Activated naive CD8-positive, alpha-beta T cell (primary cell): ENCODE measurements around the gene SPATA24.

Experiments
- H3K27ac Mint-ChIP-seq: one replicate; pipeline ENCODE4 v1.8.0; 2021; ENCODE audit warnings: mixed read lengths
- H3K27me3 Mint-ChIP-seq: one replicate; pipeline ENCODE4 v1.8.0; 2021; ENCODE audit warnings: mixed read lengths
- H3K36me3 Mint-ChIP-seq: one replicate; pipeline ENCODE4 v1.8.0; 2021; ENCODE audit warnings: mixed read lengths
- H3K4me1 Mint-ChIP-seq: one replicate; pipeline ENCODE4 v1.8.0; 2021; ENCODE audit warnings: low read depth, mixed read lengths
- H3K4me3 Mint-ChIP-seq: one replicate; pipeline ENCODE4 v1.8.0; 2021; ENCODE audit warnings: mild to moderate bottlenecking, mixed read lengths
- H3K9me3 Mint-ChIP-seq: one replicate; pipeline ENCODE4 v1.8.0; 2021; ENCODE audit warnings: low read depth, mixed read lengths

The SPATA24 gene

GRCh38 chr5:139384591-139385051, 19.3 kb downstream of the SPATA24 start:
- peaks cover 32% of the 10 kb centered on the region for H3K4me1 Mint-ChIP-seq
- H3K36me3 Mint-ChIP-seq, result no peaks in the 10 kb centered on the region
- H3K4me3 Mint-ChIP-seq, result peak overlapping the region; percentile 84
- H3K27ac Mint-ChIP-seq, result peak overlapping the region; percentile 79
- H3K9me3 Mint-ChIP-seq, result no peaks in the 10 kb centered on the region
- no peaks in the 10 kb centered on the region for H3K27me3 Mint-ChIP-seq

- Mint-ChIP-seq H3K4me3 (no peak overlapping the region), H3K27ac (peak overlapping the region; percentile 79)
Measured at GRCh38 chr5:139383993-139384590, 19.8 kb downstream of the SPATA24 start.

DNA sequence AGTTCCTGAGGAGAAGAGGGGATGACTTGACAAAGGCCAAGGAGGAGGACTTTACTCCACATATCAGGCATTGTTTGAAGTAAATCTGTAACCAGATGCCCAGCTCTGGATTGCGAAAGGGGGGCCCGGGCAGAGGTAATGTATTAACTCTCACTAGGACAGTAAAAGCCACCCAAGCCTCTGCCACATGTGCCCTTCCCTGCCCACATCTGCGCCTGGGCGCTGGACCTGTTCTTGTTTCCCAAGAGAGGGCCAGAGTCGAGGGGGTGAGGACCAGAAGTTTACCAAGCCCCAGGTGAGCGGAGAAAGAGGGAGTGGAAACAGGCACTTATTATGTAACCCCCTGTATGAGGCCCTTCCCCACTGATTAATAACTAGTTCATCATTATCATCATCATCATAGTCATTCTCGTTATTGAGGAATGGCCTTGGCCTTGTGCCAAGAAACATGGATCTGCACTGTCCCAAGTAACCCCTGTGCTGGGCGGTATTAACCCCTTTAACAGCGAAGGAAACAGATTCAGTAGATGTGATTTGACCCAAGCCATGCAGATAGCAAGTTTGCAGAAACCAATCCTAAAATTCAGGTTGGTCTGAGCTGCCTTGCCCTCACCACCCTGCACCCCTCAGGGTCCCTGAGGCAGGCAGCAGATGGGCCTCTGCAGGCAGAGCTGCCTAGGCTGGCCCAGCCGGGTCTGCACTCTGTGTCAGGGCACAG, 20.5 kb downstream of the SPATA24 start, which contains the start of gene SLC23A1:
Gene SLC23A1, minus strand, starts transcription at position 23 of the 718 bp plus-strand sequence. CDS start 44 bp downstream, outside the sequence.
- peak within 1 kb of the TSS; percentile 30 for H3K4me3 Mint-ChIP-seq
- no peaks in the 10 kb centered on the region for H3K36me3 Mint-ChIP-seq
- no peaks in the 10 kb centered on the region for H3K9me3 Mint-ChIP-seq
- no peaks in the 10 kb centered on the region for H3K27me3 Mint-ChIP-seq
- peaks cover 25% of the 10 kb centered on the region for H3K4me1 Mint-ChIP-seq
- no peak within 1 kb of the TSS for H3K27ac Mint-ChIP-seq

More at GRCh38 chr5:139383993-139384590, 19.8 kb downstream of the SPATA24 start:
- peaks cover 28% of the 10 kb centered on the region for H3K4me1 Mint-ChIP-seq
- H3K36me3 Mint-ChIP-seq, result no peaks in the 10 kb centered on the region
- no peaks in the 10 kb centered on the region for H3K27me3 Mint-ChIP-seq
- H3K9me3 Mint-ChIP-seq, result no peaks in the 10 kb centered on the region

- Mint-ChIP-seq H3K9me3 (no peaks in the 10 kb centered on the region), H3K4me1 (peaks cover 22% of the 10 kb centered on the region), H3K4me3 (no peak overlapping the region), H3K36me3 (no peaks in the 10 kb centered on the region), H3K27ac (no peak overlapping the region), H3K27me3 (no peaks in the 10 kb centered on the region)
Measured at GRCh38 chr5:139382807-139383206, 21.1 kb downstream of the SPATA24 start.

DNA sequence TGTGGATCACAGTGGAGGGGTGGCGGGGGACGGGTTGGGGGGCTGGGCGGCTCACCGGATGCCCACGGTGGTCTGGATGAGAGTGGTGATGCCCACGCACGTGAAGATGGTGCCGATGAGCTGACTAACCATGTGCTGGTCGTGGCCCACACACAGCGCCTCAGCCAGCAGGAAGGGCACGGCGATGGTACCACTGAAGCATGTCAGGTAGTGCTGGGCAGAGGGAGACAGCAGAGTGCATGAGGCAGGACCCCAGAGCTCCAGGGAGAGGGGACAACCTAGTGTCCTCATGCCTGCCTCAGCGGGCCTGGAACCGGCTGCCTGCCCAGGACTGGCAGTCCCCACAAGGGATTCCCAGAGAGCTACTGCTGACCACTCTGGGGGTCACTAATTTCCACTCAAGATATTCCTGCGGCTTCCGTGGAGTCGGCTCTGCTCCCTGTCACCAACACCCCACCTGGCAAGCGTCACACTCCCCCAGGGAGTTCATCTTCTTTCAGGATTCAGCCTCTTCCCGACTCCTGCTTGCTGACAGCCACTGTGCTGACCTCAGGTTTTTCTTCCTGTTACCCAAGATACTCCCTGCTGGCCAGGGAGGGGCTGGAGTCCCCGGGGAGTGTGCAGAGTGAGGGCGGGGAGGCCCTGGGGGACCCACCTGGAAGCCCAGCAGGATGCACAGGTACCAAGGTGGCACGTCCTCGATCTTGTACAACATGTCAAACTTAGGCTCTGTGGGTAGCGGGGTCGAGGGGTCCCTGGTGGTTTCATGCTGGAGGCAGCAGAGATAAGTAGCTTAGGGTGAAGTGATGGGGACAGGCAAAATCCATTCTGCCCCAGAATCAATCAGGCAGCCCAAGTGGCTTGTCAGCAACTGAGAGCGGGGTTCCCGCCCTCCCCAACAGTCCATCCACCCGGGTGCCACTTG, 21.8 kb downstream of the SPATA24 start:
- H3K27ac Mint-ChIP-seq, result no peak overlapping the region
- no peaks in the 10 kb centered on the region for H3K27me3 Mint-ChIP-seq
- H3K9me3 Mint-ChIP-seq, result no peaks in the 10 kb centered on the region
- H3K36me3 Mint-ChIP-seq, result no peaks in the 10 kb centered on the region
- no peak overlapping the region for H3K4me3 Mint-ChIP-seq
- H3K4me1 Mint-ChIP-seq, result peaks cover 22% of the 10 kb centered on the region

DNA sequence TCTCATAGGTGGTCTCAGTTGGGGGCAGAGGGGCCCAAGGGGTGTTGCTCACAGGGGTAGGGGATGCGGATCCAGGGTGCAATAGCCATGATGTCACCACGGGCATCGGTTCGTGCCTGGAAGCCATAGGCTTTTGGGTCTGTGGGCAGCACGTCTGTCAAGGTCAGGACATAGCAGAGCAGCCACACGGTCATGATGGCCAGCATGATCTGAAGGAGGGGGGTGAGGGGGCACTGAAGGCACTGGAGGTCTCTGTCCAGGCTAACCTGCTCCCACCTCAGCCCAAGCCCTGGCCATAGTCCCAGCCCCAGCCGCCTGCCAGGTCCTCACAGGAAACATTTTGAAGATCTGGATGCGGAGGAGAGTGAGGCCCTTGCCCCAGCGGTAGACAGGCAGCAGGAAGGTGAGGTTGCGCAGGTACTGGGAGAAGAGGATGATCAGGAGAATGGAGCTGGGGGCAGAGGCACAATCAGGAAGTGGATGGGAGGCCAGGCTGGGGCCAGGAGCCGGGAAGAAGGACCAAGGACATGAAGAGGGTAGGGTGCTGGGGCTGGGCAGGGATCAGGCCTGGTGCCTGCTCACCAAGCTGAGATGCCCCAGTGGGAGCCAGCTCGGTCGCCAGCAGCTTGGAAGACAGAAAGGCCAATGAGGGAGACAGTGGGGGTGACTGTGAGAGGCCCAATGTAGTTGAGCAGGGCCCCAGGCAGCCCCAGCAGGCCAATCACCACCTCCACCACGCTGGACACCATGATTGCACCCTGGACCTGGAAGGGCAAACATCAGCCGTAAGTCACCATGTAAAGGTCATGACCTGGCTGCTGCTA, 24.1 kb downstream of the SPATA24 start:
- H3K27me3 Mint-ChIP-seq, result no peaks in the 10 kb centered on the region

GRCh38 chr5:139378941-139379361, 24.9 kb downstream of the SPATA24 start:
- Mint-ChIP-seq H3K27ac (no peak overlapping the region), H3K4me3 (no peak overlapping the region), H3K4me1 (no peaks in the 10 kb centered on the region), H3K36me3 (peaks cover 2% of the 10 kb centered on the region), H3K27me3 (no peaks in the 10 kb centered on the region), H3K9me3 (no peaks in the 10 kb centered on the region)

More for the DNA sequence above, 24.1 kb downstream of the SPATA24 start:
- Mint-ChIP-seq H3K9me3 (no peaks in the 10 kb centered on the region), H3K4me3 (no peak overlapping the region), H3K4me1 (peaks cover 7% of the 10 kb centered on the region), H3K27ac (no peak overlapping the region), H3K36me3 (peaks cover 2% of the 10 kb centered on the region)

DNA sequence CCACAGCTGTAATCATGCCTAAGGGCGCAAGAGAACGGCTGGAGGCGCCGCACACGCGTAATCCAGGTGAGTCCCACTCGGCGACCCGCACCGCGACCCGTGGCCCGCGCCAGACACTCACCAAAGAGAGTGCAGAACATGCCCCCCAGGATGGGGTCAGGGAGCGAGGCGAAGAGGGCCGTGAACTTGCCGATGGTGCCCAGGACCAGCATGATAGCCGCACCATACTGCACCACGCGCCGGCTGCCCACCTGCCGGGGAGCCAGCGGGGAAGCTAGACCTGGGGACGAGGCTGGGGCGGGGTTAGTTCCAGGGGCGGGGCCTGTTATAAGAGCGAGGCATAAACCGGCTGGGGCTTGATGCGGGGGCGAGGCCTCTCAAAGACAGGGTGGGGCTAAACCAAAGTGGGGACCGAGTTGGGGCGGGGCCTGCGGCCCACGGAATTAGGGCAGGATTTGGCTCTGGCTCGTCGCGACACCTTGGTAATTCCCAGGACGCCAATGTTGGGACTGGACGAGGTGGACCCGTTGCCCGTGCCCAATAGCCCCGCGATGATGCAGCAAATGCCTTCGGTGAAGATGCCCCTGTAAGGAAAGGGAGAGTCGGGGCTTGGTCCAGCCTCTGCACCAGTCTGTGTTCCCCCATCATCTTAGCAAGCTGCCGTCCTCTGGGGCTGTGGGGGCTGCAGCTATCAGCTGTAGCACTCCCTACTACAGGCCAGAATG, 25.6 kb downstream of the SPATA24 start:
- no peaks in the 10 kb centered on the region for H3K27me3 Mint-ChIP-seq
- no peaks in the 10 kb centered on the region for H3K4me1 Mint-ChIP-seq
- H3K4me3 Mint-ChIP-seq, result no peak overlapping the region
- H3K36me3 Mint-ChIP-seq, result peaks cover 2% of the 10 kb centered on the region
- H3K27ac Mint-ChIP-seq, result no peak overlapping the region
- no peaks in the 10 kb centered on the region for H3K9me3 Mint-ChIP-seq

- no peaks in the 10 kb centered on the region for H3K27me3 Mint-ChIP-seq
Measured at GRCh38 chr5:139377226-139377625, 26.7 kb downstream of the SPATA24 start.

GRCh38 chr5:139376364-139376763, 27.5 kb downstream of the SPATA24 start:
- Mint-ChIP-seq H3K4me1 (no peaks in the 10 kb centered on the region), H3K27me3 (no peaks in the 10 kb centered on the region), H3K9me3 (no peaks in the 10 kb centered on the region), H3K4me3 (no peak overlapping the region), H3K36me3 (peaks cover 4% of the 10 kb centered on the region), H3K27ac (no peak overlapping the region)

More at GRCh38 chr5:139377226-139377625, 26.7 kb downstream of the SPATA24 start:
- Mint-ChIP-seq H3K4me3 (no peak overlapping the region), H3K9me3 (no peaks in the 10 kb centered on the region), H3K27ac (no peak overlapping the region), H3K4me1 (no peaks in the 10 kb centered on the region), H3K36me3 (peaks cover 4% of the 10 kb centered on the region)

- H3K9me3 Mint-ChIP-seq, result no peaks in the 10 kb centered on the region
- no peaks in the 10 kb centered on the region for H3K4me1 Mint-ChIP-seq
- H3K4me3 Mint-ChIP-seq, result no peak overlapping the region
- no peak overlapping the region for H3K27ac Mint-ChIP-seq
- H3K27me3 Mint-ChIP-seq, result no peaks in the 10 kb centered on the region
- H3K36me3 Mint-ChIP-seq, result peaks cover 4% of the 10 kb centered on the region
Measured at GRCh38 chr5:139374909-139375308, 29.0 kb downstream of the SPATA24 start.

DNA sequence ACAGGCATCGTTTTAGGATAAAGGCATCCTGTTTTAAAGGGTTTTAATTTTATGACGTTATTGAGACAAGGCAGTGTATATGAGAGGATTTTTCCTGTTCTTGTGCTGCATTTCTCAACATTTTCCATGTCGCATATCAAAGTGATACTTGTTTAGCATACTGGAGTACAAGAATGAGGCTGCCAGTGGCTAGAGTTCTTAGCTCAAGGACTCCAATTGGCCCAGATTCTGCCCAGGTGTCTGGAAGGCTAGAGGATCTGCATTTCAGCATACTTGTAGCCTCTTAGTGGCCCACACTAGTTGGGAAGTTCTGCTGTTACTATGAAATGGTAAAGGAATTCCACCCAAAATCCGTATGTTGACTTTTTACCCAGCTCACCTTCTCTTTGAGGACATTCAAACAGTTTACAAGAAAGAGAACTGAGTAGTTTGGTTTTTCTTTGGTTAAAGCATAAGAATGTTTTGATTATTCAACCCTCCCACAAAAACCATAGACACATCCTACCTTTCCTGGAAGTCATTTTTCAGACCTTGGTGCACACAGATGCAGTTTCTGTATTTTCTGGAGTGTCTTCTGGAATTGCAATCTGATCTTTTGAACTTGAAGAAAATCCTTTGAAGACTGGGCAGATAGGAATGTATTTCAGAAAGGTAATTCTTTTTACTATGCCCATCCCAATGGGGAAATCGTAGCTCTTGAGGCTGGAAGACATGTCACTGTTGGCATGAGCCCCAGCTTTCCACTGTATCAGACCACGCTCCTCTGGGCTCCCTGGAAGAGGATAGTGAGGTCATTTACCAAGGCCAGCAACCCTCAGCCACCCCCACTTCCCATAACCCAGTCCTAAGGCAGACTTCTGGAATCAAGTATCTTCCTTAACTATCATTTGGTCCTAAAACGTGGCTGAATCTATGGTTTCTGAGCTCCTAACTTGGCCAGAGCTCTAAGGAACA, 32.1 kb downstream of the SPATA24 start:
- Mint-ChIP-seq H3K4me1 (no peaks in the 10 kb centered on the region), H3K27me3 (no peaks in the 10 kb centered on the region), H3K27ac (no peak overlapping the region), H3K4me3 (no peak overlapping the region), H3K36me3 (peaks cover 6% of the 10 kb centered on the region), H3K9me3 (no peaks in the 10 kb centered on the region)

GRCh38 chr5:139369181-139369580, 34.7 kb downstream of the SPATA24 start:
- peaks cover 4% of the 10 kb centered on the region for H3K36me3 Mint-ChIP-seq

More at GRCh38 chr5:139369181-139369580, 34.7 kb downstream of the SPATA24 start:
- Mint-ChIP-seq H3K9me3 (no peaks in the 10 kb centered on the region), H3K4me3 (no peak overlapping the region), H3K4me1 (no peaks in the 10 kb centered on the region), H3K27me3 (no peaks in the 10 kb centered on the region), H3K27ac (no peak overlapping the region)
